HG03520 (cell line): Measurements from ENCODE around the gene PPIP5K1.
A peak's percentile ranks its signal among the peaks of the same experiment; 100 is the strongest.

ENCODE experiments used
- ATAC-seq: cut with Tn5 transposase; IDR thresholded peaks from one replicate; pipeline ENCODE4 v1.9.1; 2021; ENCODE audit warnings: mild to moderate bottlenecking, moderate library complexity; ENCODE audit not compliant: unreplicated experiment

The PPIP5K1 gene

GRCh38 chr15:43519196-43519595, 70.8 kb downstream of the PPIP5K1 start:
- no peak for ATAC-seq

- no peak for ATAC-seq
Measured at GRCh38 chr15:43518197-43518761, 71.7 kb downstream of the PPIP5K1 start.

GRCh38 chr15:43517354-43518196, 72.4 kb downstream of the PPIP5K1 start, which contains the start of gene MAP1A:
MAP1A (plus strand) TSS chr15:43517608; CDS start chr15:43521474, 3,866 bp downstream.
- no peak for ATAC-seq

GRCh38 chr15:43516801-43517353, 73.1 kb downstream of the PPIP5K1 start:
- ATAC-seq = no peak

- ATAC-seq = no peak
Measured at GRCh38 chr15:43516185-43516584, 73.8 kb downstream of the PPIP5K1 start.

GRCh38 chr15:43515741-43516140, 74.3 kb downstream of the PPIP5K1 start:
- no peak for ATAC-seq

- ATAC-seq = no peak
Measured at GRCh38 chr15:43514241-43515057, 75.6 kb downstream of the PPIP5K1 start.

GRCh38 chr15:43513550-43513949, 76.5 kb downstream of the PPIP5K1 start:
- no peak for ATAC-seq

GRCh38 chr15:43511012-43511885, 78.8 kb downstream of the PPIP5K1 start:
- ATAC-seq = no peak

GRCh38 chr15:43510200-43511011, 79.6 kb downstream of the PPIP5K1 start:
- peak; percentile 96 for ATAC-seq

GRCh38 chr15:43509660-43510199, 80.3 kb downstream of the PPIP5K1 start:
- ATAC-seq = no peak

- no peak for ATAC-seq
Measured at GRCh38 chr15:43508991-43509659, 80.9 kb downstream of the PPIP5K1 start.

GRCh38 chr15:43508421-43508820, 81.6 kb downstream of the PPIP5K1 start:
- no peak for ATAC-seq

GRCh38 chr15:43505738-43506137, 84.3 kb downstream of the PPIP5K1 start:
- ATAC-seq = no peak

- no peak for ATAC-seq
Measured at GRCh38 chr15:43499635-43500034, 90.4 kb downstream of the PPIP5K1 start.

- no peak for ATAC-seq
Measured at GRCh38 chr15:43498990-43499389, 91.0 kb downstream of the PPIP5K1 start.

- no peak for ATAC-seq
Measured at GRCh38 chr15:43493703-43494472, 96.1 kb downstream of the PPIP5K1 start.
